Activated naive CD4-positive, alpha-beta T cell treated with anti-CD3 and anti-CD28 coated beads, Interleukin-2, amount 50 U/mL, for 16 hours (primary cell): Measurements from ENCODE around the gene LTN1.
"Not testable (repeated sequence)": the region's sequence is repeated elsewhere in the genome, so short reads cannot be mapped to it uniquely, and the experiment has no call there.

Source experiments
- DNase-seq: peaks from one replicate; pipeline ENCODE4 v3.0.0-alpha.2; 2020

The LTN1 gene, protein sequence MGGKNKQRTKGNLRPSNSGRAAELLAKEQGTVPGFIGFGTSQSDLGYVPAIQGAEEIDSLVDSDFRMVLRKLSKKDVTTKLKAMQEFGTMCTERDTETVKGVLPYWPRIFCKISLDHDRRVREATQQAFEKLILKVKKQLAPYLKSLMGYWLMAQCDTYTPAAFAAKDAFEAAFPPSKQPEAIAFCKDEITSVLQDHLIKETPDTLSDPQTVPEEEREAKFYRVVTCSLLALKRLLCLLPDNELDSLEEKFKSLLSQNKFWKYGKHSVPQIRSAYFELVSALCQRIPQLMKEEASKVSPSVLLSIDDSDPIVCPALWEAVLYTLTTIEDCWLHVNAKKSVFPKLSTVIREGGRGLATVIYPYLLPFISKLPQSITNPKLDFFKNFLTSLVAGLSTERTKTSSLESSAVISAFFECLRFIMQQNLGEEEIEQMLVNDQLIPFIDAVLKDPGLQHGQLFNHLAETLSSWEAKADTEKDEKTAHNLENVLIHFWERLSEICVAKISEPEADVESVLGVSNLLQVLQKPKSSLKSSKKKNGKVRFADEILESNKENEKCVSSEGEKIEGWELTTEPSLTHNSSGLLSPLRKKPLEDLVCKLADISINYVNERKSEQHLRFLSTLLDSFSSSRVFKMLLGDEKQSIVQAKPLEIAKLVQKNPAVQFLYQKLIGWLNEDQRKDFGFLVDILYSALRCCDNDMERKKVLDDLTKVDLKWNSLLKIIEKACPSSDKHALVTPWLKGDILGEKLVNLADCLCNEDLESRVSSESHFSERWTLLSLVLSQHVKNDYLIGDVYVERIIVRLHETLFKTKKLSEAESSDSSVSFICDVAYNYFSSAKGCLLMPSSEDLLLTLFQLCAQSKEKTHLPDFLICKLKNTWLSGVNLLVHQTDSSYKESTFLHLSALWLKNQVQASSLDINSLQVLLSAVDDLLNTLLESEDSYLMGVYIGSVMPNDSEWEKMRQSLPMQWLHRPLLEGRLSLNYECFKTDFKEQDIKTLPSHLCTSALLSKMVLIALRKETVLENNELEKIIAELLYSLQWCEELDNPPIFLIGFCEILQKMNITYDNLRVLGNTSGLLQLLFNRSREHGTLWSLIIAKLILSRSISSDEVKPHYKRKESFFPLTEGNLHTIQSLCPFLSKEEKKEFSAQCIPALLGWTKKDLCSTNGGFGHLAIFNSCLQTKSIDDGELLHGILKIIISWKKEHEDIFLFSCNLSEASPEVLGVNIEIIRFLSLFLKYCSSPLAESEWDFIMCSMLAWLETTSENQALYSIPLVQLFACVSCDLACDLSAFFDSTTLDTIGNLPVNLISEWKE (N-terminal part only)

DNA sequence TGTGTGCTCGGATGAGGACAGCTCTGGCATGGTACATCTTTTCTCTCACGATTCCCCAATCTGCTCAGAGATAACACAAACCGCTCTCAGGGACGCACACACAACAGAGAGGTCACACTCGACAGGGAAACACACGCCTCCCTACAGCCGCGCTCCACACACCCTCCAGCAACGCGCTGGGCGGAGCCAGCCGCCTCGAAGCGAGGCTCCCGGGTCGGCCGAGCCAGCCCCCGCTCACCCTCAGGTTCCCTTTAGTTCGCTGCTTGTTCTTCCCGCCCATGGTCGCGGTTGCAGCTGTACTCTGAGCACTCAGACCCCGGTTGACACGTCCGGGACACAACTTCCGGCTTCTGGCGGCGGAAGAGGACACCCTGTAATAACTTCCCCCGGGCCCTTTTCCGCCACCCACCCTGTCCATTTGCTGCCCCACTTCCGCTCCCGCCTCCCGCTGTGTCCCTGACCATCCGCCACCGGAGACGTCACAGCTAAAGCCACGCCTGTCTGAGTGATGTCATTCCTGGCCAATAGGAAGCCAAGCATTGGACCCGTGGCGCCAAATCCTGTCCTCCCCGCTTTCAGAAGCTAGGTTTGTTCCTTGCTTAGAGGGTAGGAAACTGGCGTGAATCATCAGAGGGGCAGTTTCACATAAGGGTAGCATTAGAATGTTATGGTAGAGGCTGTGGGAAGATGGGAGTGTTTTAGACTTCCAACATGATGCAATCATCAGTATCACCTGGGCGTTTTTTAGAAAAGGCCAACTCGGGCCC is at the start of gene LTN1:
Gene LTN1, minus strand, starts transcription at position 352 of the 767 bp plus-strand sequence. Its CDS starts 72 bp downstream, at position 280.
- peak; percentile 98 for DNase-seq

DNA sequence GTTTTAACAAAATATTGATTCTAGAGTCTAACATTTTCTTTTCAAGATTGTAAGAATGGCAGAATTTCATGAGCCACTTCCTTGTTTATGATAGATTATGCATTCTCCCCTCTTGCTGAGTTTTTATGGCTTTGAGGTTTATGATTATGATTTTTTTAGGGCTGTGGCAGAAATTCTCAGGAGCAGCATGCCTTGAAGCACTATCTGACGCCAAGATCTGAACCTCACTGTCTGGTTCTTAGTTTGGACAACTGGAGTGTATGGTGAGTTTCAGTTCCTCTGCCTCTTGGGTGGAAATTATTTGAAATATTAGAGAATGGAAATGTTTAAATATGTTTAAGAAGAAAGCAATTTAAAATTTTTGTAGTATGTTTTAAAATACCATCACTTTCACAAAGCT is 42.0 kb upstream of the LTN1 start:
- no peak for DNase-seq

DNA sequence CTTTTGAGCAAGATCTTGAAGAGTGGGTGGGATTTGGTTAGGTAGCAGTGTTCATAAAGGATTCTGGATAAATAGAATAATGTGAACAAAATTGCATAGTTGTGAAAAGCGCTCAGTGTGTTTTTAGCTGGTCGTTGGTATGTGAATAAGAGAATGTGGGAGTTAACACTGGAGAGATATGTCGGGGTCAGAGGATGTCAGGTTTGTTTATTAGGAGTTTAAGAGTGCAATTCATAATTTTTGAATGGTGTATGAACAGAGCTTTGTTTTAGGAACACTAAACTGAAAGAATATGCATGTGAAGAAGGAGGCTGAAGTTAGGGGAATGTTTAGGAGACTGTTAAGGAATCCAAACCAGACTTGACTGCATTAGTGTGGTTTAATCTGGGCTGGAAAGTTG is 41.2 kb upstream of the LTN1 start:
- no peak for DNase-seq

DNA sequence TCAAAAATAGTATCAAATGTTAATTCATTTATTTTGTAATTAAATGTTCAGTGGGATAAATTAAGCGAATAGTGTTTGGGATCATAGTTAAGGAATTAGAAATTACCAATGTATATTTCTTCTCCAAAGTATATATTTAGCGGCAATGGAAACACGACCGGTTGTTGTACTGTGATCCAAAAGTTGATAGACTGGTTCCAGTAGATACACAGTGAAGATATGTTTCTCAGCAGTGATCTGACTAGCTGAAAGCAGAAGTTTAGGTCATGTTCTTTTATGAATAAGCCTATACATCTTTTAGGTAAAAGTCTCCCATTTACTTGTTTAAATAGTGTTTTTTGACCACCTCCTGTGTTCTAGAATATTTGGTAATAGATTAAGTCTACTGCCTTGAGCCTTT is 40.6 kb upstream of the LTN1 start:
- no peak for DNase-seq

DNA sequence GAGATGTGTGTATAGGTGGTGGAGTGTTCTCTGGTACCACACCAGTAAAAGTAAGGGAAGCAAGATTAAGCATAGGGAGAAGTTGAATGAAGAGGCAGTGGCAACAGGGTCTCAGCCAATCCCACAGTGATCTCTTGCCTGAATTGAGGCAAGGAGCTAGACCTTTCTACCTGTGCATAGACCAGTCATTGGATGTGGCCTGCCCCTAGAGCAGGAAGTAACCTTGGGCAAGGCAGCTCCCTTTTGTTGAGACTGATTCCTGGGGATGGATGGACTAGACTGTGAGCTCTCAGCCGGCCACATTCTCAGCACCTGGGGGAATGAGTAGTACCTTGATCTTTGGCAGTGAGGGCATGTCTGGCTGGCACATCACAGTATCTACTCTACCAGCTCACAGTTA is 38.2 kb upstream of the LTN1 start:
- DNase-seq, result no peak

DNA sequence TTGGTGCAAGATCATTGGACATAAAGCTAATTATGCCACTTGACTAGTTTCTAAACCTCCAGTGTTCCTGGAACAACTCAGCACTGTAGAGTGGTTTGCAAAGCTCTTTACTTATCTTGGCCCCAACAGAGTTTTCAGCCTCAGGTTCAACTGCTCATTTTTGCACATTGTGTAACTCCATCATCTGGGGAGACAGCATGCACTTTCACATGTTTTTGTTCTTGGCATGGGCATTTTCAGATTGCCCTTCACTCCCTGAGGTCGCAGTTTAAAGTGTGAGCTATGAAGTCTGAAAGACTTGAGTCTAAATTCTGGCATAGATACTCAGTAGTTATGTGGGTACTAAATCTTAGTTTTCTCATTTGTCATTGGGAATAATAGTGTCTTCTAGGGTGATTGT is 36.8 kb upstream of the LTN1 start:
- no peak for DNase-seq

DNA sequence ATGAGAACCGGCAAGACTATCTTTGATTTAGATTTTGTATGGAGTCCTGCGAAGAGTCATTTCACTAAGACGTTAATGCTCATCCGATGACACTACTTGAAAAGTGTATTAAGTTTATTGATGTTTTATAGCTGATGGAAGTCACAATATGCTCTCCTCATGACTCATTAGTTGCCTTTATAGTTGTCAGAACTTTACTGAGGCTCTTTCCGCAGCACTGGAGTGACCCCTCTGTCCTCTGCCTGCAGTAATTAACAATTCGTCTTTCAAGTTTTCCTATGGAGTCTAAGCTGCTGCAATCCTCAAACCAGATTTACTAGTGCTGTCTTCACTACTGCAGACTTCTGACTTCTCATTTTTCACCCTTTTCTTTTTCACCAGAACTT is 32.6 kb upstream of the LTN1 start:
- no peak for DNase-seq

DNA sequence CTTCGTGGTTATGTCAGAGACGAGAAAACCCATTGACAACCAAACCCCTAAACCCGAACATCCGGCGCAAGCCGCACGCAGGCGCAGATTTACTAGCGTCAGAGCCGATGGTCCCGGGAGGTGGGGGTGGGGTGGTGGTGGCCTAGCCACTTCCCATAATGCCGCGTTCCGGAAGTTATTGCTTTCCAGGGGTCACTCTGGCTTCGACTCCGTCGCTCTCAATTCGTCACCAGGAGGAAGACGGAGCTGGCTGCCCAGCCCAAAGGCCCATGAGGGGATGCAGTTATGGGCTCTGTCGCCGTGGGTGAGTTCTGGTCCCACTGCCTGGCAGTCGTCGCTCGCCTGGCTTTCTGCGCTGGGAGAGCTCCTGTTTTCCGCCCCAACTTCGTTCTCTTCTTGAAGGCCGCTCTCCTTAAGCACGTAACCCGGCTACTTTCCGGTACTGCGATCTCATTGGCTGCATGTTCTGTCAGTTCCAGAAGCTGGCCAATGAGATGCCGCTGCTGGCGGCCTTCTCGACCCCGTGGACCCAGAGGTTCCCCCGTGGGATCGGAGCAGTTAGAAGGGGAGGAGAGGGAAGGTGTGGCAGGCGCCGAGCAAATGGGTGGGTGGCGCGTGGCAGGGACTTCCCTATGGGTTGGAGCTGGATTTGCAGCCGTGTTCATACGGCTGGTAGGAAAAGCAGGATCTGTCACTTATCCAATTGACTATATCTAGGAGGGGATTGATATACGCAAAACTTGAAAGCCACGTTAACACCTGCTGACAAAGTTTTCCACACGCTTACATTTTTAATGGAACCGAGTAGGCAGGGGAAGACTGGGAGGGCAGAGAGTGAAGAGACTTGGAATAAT is 32.0 kb upstream of the LTN1 start, which contains the start of gene USP16:
Gene USP16, plus strand, starts transcription at position 195 of the 854 bp plus-strand sequence. CDS start 3,246 bp downstream, outside the sequence.
- peak; percentile 91 for DNase-seq

DNA sequence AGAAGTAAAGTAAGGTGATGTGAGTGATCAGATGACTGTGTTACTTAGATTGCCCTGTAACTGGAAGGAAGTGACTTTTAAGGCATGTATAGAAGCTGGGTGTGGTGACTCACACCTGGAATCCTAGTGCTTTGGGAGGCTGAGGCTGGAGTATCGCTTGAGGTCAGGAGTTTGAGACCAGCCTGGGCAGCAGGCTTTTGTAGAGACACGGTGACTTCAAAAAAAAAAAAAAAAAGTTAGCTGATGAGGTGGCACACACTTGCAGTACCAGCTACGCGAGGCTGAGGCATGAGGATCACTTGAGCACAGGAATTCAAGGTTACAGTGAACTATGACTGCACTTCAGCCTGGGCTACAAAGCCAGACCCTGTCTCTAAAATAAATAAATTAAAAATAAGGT is 29.5 kb upstream of the LTN1 start:
- DNase-seq, result no peak

DNA sequence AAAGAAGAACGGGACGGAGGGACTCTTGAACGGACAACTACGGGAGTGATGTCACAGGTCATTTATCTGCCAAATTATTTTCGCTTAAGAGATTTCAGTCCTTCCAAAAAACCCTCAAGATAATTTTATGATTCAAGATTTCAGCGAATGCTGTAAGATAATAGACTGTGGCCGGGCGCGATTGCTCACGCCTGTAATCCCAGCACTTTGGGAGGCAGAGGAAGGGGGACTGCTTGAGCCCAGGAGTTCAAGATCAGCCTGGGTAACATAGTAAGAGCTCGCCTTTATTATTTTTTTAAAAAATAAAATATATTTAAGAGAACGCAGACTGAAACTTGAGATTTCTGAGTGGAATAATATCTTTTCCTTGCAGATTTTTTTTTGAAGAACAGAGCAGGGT is 25.9 kb upstream of the LTN1 start:
- DNase-seq, result no peak

DNA sequence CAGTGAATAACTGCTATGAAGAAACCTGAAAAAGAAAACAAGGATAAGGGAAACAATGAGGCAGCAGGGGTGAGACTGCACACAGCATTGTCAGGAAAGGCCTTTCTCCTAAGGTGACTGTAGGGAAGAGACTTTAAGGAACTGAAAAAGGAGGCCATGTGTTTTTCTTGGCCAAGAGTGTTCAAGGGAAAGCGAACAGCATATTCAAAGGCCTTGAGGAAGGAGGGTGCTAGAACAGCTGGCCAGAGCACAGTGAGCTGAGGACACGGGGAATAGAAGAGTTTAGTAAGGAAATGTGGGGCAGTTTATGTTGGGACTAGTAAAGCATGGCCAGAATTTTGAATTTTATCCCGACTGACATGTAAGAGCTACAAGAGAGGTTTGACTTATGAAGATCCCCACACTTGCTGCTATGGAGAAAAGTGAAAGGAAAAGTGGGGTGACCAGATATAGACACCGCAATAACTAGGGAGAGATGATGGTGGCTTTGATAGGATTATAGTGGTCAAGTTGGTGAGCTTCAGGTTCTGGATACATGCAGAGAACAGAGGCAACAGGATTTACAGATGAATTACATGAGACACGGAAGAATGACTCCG is 25.1 kb upstream of the LTN1 start:
- no peak for DNase-seq

DNA sequence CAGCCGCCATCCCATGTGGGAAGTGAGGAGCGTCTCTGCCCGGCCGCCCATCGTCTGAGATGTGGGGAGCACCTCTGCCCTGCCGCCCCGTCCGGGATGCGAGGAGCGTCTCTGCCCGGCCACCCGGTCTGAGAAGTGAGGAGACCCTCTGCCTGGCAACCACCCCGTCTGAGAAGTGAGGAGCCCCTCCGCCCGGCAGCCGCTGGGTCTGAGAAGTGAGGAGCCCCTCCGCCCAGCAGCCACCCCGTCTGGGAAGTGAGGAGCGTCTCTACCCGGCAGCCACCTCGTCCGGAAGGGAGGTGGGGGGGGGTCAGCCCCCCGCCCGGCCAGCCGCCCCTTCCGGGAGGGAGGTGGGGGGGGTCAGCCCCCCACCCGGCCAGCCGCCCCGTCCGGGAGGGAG is 18.6 kb upstream of the LTN1 start:
- not testable (repeated sequence) for DNase-seq

DNA sequence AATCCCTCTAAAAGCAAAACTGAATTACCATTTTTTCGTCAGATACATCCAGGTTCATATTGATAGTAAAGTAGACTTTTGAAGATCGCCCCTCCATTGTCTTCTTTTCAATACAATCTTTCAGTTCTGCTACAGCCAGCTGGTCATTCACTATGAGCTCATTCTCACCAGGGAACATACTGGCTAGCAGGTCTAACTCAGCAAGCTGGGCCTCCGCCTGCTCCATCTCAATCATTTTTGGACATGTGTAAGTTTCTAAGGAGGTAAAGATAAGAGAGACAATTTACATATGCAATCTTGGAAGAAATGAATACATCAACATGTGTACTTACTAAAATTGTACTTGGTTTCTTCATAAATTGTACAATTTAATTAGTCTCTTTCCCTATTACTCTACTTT is 15.7 kb upstream of the LTN1 start:
- no peak for DNase-seq

DNA sequence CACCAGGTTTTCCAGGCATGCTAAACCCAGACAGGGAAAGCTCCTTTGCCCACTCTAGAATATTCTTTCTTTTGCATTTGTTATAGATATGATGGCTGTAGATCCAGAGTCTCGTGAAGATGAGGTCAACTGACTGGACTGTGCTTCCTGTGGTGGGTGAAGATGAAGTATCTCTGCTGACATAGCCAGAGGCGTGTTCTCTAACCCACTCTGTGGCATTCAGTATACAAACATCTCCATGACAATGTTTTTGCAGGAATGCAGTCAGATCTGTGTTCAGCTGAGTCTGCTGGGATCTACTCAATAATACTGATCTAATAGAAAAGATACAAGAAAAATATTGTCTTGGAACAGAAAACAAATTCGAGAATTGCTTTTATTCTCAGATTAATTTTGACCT is 15.1 kb upstream of the LTN1 start:
- no peak for DNase-seq

DNA sequence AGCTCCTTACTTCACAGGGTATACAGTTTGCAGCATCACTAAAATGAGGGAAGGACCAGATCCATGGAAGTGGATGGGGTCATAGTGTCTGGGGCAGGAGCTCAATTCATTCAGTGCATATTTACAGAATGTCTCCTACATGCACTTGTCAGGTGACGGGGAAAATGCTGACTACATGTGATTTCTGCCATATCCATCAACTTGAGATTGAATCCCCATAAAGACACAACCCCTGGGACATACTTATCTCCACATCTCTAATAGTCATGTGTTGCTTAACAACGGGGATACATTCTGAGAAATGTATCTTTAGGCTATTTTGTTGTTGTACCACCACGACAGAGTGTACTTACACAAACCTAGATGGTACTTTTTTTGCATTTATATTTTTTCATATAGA is 14.5 kb upstream of the LTN1 start:
- no peak for DNase-seq

DNA sequence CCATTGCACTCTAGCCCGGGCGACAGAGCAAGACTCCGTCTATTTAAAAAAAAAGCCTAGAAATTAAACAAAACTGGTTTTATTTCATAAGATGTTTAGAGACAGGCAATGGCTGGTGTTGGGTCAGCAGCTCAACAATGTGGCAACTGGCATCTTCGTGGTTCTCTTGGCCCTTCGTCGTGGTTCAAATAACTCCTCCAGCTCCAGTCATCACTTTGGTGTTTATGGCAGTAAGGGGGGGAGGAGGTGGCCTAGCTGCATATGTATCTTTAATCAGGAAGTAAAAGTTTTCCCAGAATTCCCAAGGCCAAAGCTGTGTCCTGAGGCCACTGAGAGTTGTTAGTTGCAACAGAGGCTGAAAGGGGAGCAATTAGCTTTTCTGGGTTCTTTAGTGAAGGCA is 13.0 kb upstream of the LTN1 start:
- DNase-seq, result no peak

DNA sequence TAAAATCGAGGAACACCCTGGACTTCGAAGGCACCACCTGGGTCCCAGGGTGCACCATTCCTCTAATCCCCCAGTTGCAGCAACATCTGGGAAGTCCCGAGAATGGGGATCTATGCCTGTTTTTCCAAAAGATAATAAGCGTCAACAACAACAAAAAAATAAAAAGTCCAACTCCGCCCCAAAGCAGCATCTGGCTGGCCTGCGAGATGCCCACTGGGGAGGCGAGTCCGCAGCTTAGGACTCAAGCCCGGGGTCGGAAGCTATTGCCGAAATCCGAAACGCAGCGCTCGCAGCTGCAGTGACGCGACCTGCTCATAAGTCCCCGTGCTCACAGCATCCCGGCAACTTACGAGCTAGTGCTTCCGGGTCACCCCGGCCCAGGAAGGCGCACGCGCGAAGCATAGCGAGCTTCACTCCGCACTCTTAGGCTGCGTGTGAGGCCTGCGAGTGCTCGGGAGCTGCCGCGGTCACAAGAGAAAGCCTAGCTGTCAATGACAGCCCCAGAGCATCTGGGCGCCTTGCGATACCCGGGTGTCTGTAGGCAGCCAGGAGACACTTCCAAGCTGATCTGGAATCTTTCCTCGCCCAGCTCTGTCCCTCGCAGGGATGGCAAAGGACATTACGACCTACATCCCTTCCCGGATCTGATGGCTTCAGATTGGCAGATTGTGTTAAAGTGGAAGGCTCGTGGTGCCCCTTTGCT is 9.9 kb upstream of the LTN1 start:
- peak; percentile 96 for DNase-seq

DNA sequence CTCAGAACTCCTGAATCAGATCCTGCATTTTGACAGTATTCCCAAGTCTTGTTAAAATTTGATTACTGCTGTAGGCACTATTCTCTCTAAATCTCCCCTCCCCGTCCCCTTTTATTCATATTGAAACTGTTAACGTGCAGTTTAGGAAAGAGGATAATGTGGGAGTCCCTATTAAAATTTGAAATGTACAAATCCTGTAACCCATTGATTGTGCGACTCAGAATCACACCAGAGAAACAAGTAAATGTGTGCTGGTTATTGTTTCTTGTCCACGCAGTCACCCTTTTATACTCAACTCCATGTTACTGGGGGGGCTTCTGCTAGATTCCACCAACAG is 584 bp upstream of the LTN1 start:
- no peak for DNase-seq

DNA sequence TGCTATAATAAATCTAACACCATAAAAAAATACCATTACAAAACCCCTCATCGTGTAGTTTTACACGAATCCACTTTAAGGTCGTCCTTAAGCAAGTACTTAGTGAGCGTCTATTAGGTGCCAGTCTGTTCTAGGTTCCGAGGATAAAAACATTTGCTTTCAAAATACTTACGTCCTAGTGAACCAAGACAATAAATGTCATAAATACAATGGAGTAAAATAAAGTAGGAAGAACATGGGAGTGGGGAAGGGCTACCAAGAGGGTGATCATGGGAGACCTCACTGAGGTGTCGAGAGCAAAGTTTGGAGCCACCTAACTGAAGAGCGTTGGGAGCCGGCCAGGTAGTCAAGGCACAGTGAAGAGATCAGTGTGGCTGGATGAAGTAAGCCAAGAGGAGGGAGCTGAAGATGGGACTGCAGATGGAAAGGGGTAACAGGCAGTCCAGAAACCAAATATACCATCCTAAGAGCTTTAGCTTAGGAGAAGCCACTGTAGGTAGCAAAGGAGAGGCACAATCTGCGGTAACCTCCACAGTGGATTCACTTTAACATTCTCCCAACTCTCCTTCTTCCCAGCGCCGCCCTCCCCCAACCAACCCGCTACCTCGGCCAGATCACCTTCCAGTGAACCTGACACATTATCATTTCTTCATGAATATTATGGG is 684 bp downstream of the LTN1 start:
- no peak for DNase-seq

DNA sequence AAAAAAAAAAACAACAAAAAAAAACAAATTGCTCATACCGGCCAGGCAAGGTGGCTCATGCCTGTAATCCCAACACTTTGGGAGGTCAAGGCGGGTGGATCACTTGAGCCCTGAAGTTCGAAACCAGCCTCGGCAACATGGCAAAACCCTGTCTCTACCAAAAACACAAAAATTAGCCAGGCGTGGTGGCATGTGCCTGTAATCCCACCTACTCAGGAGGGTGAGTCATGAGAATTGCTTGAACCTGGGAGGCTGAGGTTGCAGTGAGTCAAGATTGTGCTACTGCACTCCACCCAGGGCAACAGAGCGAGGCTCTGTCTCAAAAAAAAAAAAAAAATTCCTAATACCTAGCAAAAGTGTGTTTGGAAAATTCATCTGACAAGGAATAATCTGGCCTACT is 4.5 kb downstream of the LTN1 start:
- peak; percentile 35 for DNase-seq
